Right lobe of liver (tissue), 6 donors: ENCODE results near the gene WNK2. TPM values are rescaled to one million over a fixed set of nuclear protein-coding genes. Genes with fewer than 3 reads are reported as not detected.

Experiments used
- ATAC-seq, 4 donors: fragments of 200-7000 bp; cut with Tn5 transposase; one replicate each; pipeline ENCODE4 v1.9.1; 2020; ENCODE audit warnings: mild to moderate bottlenecking in 4 of 4, moderate library complexity in 4 of 4
- DNase-seq, 3 donors: peaks; one replicate each; pipeline ENCODE4 v3.0.0-alpha.2; 2020
- H3K27ac ChIP-seq, 3 donors: fragments of 200-600 bp; one replicate each; pipeline ENCODE4 v1.8.0; 2022
- H3K27me3 ChIP-seq, 2 donors: fragments of 200-600 bp; one replicate each; pipeline ENCODE4 v1.8.0; 2022
- H3K36me3 ChIP-seq, 4 donors: fragments of 200-600 bp; sonication (generic) in 1 of 4; one replicate each; pipeline versions ENCODE4 v1.5.1 to v1.8.0; 2017 to 2022; ENCODE audit warnings: control low read depth in 1 of 4
- H3K4me1 ChIP-seq, 4 donors: fragments of 200-600 bp; sonication (generic) in 1 of 4; one replicate each; pipeline versions ENCODE4 v1.5.1 to v1.8.0; 2017 to 2022; ENCODE audit warnings: control low read depth in 1 of 4
- H3K4me3 ChIP-seq, 3 donors: fragments of 200-600 bp; one replicate each; pipeline ENCODE4 v1.8.0; 2022
- H3K9me3 ChIP-seq, 4 donors: fragments of 200-600 bp; sonication (generic) in 1 of 4; one replicate each; pipeline versions ENCODE4 v1.5.1 to v1.8.0; 2017 to 2022; ENCODE audit warnings: control low read depth in 1 of 4
- CTCF ChIP-seq, 4 donors: fragments of 200-600 bp in 3 of 4; fragments of 450-650 bp in 1 of 4; IDR thresholded peaks; one replicate each; pipeline versions ENCODE4 v1.5.1 to v1.8.0; 2016 to 2022; ENCODE audit warnings: antibody characterized with exemption in 4 of 4, mild to moderate bottlenecking in 2 of 4
- POLR2A ChIP-seq: fragments of 450-650 bp; IDR thresholded peaks from one replicate; pipeline ENCODE4 v1.6.1; 2017; ENCODE audit warnings: antibody characterized with exemption, mild to moderate bottlenecking
- WGBS: methylation state at CpG from one replicate; pipeline ENCODE4 v1.1.6; 2018; ENCODE audit warnings: low coverage, low lambda C conversion rate; ENCODE audit not compliant: insufficient coverage; ENCODE audit errors: missing lambda C conversion rate; 5-methylcytosine and 5-hydroxymethylcytosine counted together
- intact Hi-C, 2 donors: fragments of 100-400 bp; cut with DNase I; formaldehyde crosslinking; loops; one replicate each; pipeline versions ENCODE4 v1.11.2 to v1.14.1; 2022
- total RNA-seq, 6 experiments: library from RNA; depleted of rRNA in 2 of 6; stranded (reverse); fragments of >200 nt in 2 of 6; fragmentation: NEBNext Ultra II Directional in 3 of 6; extraction: Animal tissue kit (Norgen Biotek cat#: 25700) in 3 of 6; gene quantifications; one replicate each; pipeline versions ENCODE4 v1.1.0 to v1.2.4, GENCODE V29; 2016 to 2023
- donor health status: DM: no; HTN: yes; CAD: no.
- donor health status: DM: no; HTN: no; CAD: no.
- donor health status: DM: no; HTN: no; CAD: no.
- donor health status: DM: no; HTN: yes; CAD: no.
- donor health status: DM: no; HTN: yes; CAD: no.

WNK2 gene
- total RNA-seq, 6 experiments from 2014 or later = 0.43 to 3.6 (median 1.3) TPM

GRCh38 chr9:93303806-93304573 lies 120.1 kb downstream of the WNK2 start:
- DNase-seq (no peak), ATAC-seq (no peak)
- H3K9me3 ChIP-seq = no peaks in the 10 kb centered on the region
- no peak overlapping the region for H3K4me3 ChIP-seq
- WGBS = 52% methylated on average over 2 of the region's 19 CpGs
- no peaks in the 10 kb centered on the region for H3K4me1 ChIP-seq
- H3K27me3 ChIP-seq = no peaks in the 10 kb centered on the region
- no peaks in the 10 kb centered on the region for H3K36me3 ChIP-seq
- no peak for TF ChIP-seq POLR2A
- no peak for TF ChIP-seq CTCF (IDR thresholded peaks at IDR 0.05)
- intact Hi-C loops = loop anchor here (5.0 to 10.0 kb wide), 3 partner anchors 189 to 299 kb away; no protein-coding TSS in a partner anchor
- H3K27ac ChIP-seq = no peak overlapping the region

GRCh38 chr9:93304574-93305496 lies 120.9 kb downstream of the WNK2 start:
- ATAC-seq = peak; percentile 52 to 81 (median 64)
- Histone ChIP-seq H3K4me3 (no peak overlapping the region), H3K27ac (no peak overlapping the region), H3K9me3 (no peaks in the 10 kb centered on the region), H3K4me1 (no peaks in the 10 kb centered on the region), H3K27me3 (no peaks in the 10 kb centered on the region), H3K36me3 (no peaks in the 10 kb centered on the region)
- DNase-seq = peak in 1 of 3 donors; percentile 63
- no CpG with 5 or more reads among the region's 17 CpGs for WGBS
- TF ChIP-seq CTCF (IDR thresholded peaks at IDR 0.05) (peak; percentile 47 to 63 (median 55)), POLR2A (no peak)
- intact Hi-C loops = loop anchor here (5.0 to 10.0 kb wide), 4 partner anchors 143 to 300 kb away; no protein-coding TSS in a partner anchor

- Histone ChIP-seq H3K9me3 (no peaks in the 10 kb centered on the region), H3K4me3 (no peak overlapping the region), H3K27ac (no peak overlapping the region), H3K27me3 (no peaks in the 10 kb centered on the region), H3K4me1 (no peaks in the 10 kb centered on the region), H3K36me3 (no peaks in the 10 kb centered on the region)
- intact Hi-C loops = loop anchor here (5.0 to 10.0 kb wide), 3 partner anchors 143 to 301 kb away; no protein-coding TSS in a partner anchor
- peak in 1 of 3 donors; percentile 35 for DNase-seq
- WGBS = 67% methylated on average over 3 of the region's 15 CpGs
- no peak for ATAC-seq
- TF ChIP-seq CTCF (IDR thresholded peaks at IDR 0.05) (no peak), POLR2A (no peak)
Measured at GRCh38 chr9:93305497-93306020, 121.6 kb downstream of the WNK2 start.

GRCh38 chr9:93306081-93306480 lies 122.1 kb downstream of the WNK2 start:
- H3K4me3 ChIP-seq = no peak overlapping the region
- ATAC-seq (no peak), DNase-seq (no peak)
- 89% methylated on average over 6 of the region's 9 CpGs for WGBS
- H3K4me1 ChIP-seq = no peaks in the 10 kb centered on the region
- intact Hi-C loops = loop anchor here (5.0 to 10.0 kb wide), 3 partner anchors 144 to 301 kb away; no protein-coding TSS in a partner anchor
- no peak overlapping the region for H3K27ac ChIP-seq
- TF ChIP-seq POLR2A = no peak
- no peak for TF ChIP-seq CTCF (IDR thresholded peaks at IDR 0.05)
- no peaks in the 10 kb centered on the region for H3K36me3 ChIP-seq
- H3K27me3 ChIP-seq = no peaks in the 10 kb centered on the region
- H3K9me3 ChIP-seq = no peaks in the 10 kb centered on the region
